ENCODE results near the gene ZNF829.

- TF ChIP-seq CTCF (conservative IDR thresholded peaks at IDR 0.05; ENCODE audit: low read depth, low read length) (no peak), POLR2A (IDR thresholded peaks at IDR 0.05; ENCODE audit: low read depth, low read length) (no peak; the same call in 1 of the 2 replicates), NFE2L2 (IDR thresholded peaks at IDR 0.05; ENCODE audit: low read depth, low read length) (no peak), FOS (IDR thresholded peaks at IDR 0.05; ENCODE audit: low read depth, low read length) (no peak), RCOR1 (IDR thresholded peaks at IDR 0.05; ENCODE audit: insufficient replicate concordance, low read length) (no peak), RAD21 (IDR thresholded peaks at IDR 0.05; ENCODE audit: low read length) (no peak), CHD1 (IDR thresholded peaks at IDR 0.05; ENCODE audit: low read depth, low read length) (no peak), MXI1 (IDR thresholded peaks at IDR 0.05; ENCODE audit: borderline replicate concordance, low read depth, low read length) (peak; percentile 39; the same call in 1 of the 2 replicates), RFX5 (IDR thresholded peaks at IDR 0.05; ENCODE audit: low read depth, low read length) (no peak), CEBPB (IDR thresholded peaks at IDR 0.05; ENCODE audit: low read depth, low read length) (no peak), ELK1 (IDR thresholded peaks at IDR 0.05; ENCODE audit: borderline replicate concordance, low read depth, low read length) (no peak), USF2 (IDR thresholded peaks at IDR 0.05; ENCODE audit: low read depth, low read length) (no peak), BHLHE40 (IDR thresholded peaks at IDR 0.05; ENCODE audit: low read depth, low read length) (no peak), SMC3 (IDR thresholded peaks at IDR 0.05; ENCODE audit: low read depth, low read length) (no peak)
Measured at GRCh38 chr19:36849701-36850558, 66.2 kb downstream of the ZNF829 start.
